ENCODE measurements around the gene TUBB2A. TPM values are rescaled to one million over a fixed set of nuclear protein-coding genes. Genes with fewer than 3 reads are reported as not detected.

The TUBB2A gene
- 1,279 TPM for total RNA-seq

GRCh38 chr6:3157131-3157933, at the start of gene TUBB2A:
TSS of gene TUBB2A (minus strand) at chr6:3157544. CDS start at chr6:3157463, 81 bp downstream.

GRCh38 chr6:3118353-3119039, 38.8 kb downstream of the TUBB2A start, which contains the start of gene BPHL:
TSS of gene BPHL (plus strand) at chr6:3118711. CDS start at chr6:3118741, 30 bp downstream.

Other genes starting within 250 kb of the TUBB2A start
- gene SERPINB6, start 186.0 kb downstream of the TUBB2A start, total RNA-seq, result 16.9 TPM
- 12.5 TPM for gene NQO2, start 157.7 kb downstream of the TUBB2A start, total RNA-seq
- gene RIPK1, start 89.0 kb downstream of the TUBB2A start, total RNA-seq, result 7.8 TPM
- 32.9 TPM for gene BPHL, start 38.8 kb downstream of the TUBB2A start, total RNA-seq
- 3,227 TPM for gene TUBB2B, start 70.1 kb upstream of the TUBB2A start, total RNA-seq
- gene PSMG4, start 101.4 kb upstream of the TUBB2A start, total RNA-seq, result 70.1 TPM